Measurements from ENCODE around the gene TAF4B. TPM values are rescaled to one million over a fixed set of nuclear protein-coding genes. Genes with fewer than 3 reads are reported as not detected.

The TAF4B gene, protein sequence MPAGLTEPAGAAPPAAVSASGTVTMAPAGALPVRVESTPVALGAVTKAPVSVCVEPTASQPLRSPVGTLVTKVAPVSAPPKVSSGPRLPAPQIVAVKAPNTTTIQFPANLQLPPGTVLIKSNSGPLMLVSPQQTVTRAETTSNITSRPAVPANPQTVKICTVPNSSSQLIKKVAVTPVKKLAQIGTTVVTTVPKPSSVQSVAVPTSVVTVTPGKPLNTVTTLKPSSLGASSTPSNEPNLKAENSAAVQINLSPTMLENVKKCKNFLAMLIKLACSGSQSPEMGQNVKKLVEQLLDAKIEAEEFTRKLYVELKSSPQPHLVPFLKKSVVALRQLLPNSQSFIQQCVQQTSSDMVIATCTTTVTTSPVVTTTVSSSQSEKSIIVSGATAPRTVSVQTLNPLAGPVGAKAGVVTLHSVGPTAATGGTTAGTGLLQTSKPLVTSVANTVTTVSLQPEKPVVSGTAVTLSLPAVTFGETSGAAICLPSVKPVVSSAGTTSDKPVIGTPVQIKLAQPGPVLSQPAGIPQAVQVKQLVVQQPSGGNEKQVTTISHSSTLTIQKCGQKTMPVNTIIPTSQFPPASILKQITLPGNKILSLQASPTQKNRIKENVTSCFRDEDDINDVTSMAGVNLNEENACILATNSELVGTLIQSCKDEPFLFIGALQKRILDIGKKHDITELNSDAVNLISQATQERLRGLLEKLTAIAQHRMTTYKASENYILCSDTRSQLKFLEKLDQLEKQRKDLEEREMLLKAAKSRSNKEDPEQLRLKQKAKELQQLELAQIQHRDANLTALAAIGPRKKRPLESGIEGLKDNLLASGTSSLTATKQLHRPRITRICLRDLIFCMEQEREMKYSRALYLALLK
- 1 to 10 TPM; 1.1 to 1.8 (median 1.5) TPM for total RNA-seq
- polyA plus RNA-seq: under 1 TPM; 0.73 to 0.75 TPM
- long read RNA-seq, donor 1, full-length matches to known transcripts: 1 of 1 reads
- long read RNA-seq, donor 1, partial matches to known transcripts: 0 of 1 reads
- long read RNA-seq, donor 1, other reads (novel, unspliced or antisense): 0 of 1 reads
- long read RNA-seq, donor 2, full-length matches to known transcripts: 4 of 5 reads
- long read RNA-seq, donor 2, partial matches to known transcripts: 0 of 5 reads
- long read RNA-seq, donor 2, other reads (novel, unspliced or antisense): 1 of 5 reads
- long read RNA-seq, donor 3, full-length matches to known transcripts: 1 of 3 reads
- long read RNA-seq, donor 3, partial matches to known transcripts: 0 of 3 reads
- long read RNA-seq, donor 3, other reads (novel, unspliced or antisense): 2 of 3 reads

DNA sequence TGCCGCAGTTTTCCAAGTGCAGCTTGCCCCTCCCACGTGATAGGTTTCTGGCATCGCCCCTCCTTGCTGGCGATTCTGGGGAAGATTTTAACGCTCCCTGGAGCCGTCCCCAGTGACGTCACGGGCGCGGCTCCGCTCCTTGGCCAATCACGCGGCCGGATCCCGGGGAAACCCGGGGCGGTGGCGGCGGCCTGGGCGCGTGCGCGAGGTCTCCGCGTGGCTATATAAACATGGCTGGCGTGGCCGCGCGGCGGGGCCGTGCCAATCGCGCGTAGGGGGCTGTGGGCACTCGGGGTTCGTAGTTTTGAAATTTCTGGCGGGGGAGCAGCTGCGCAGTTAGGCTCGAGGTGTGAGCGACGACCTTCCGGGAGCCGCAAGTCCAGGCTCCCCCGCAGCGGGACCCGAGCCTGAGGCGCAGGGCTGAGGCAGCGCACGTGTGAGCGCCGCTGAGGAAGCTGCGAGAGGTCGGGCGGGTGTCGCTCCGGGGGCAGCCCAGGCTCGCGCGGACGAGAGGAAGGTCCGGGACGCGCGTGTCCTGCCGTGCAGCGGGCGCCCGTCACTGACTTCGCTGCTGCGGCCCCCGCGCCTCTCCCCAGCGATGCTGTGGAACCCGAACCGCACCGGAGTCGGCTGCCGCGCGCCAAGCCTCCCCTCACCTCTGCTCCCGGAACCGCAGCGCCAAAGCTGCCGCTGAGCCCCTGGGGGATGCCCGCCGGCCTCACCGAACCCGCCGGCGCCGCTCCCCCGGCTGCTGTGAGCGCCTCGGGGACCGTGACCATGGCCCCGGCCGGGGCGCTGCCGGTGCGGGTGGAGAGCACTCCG is at the start of gene TAF4B:
Gene TAF4B (plus strand): TSS at position 217 of the 822 bp plus-strand sequence. CDS start 489 bp downstream, at position 706.
- ATAC-seq: peak; percentile 98 to 100 (median 99)
- Histone ChIP-seq H3K27ac (peak within 1 kb of the TSS; percentile 3 to 76 (median 48)), H3K27me3 (peaks cover 0 to 7% (median 0%) of the 10 kb centered on the region in 7 donors), H3K4me1 (peaks cover 0 to 25% (median 9%) of the 10 kb centered on the region in 9 donors), H3K9me3 (no peaks in the 10 kb centered on the region), H3K4me3 (peak within 1 kb of the TSS; percentile 68 to 89 (median 80)), H3K36me3 (no peaks in the 10 kb centered on the region)
- TF ChIP-seq, protein P1, sequence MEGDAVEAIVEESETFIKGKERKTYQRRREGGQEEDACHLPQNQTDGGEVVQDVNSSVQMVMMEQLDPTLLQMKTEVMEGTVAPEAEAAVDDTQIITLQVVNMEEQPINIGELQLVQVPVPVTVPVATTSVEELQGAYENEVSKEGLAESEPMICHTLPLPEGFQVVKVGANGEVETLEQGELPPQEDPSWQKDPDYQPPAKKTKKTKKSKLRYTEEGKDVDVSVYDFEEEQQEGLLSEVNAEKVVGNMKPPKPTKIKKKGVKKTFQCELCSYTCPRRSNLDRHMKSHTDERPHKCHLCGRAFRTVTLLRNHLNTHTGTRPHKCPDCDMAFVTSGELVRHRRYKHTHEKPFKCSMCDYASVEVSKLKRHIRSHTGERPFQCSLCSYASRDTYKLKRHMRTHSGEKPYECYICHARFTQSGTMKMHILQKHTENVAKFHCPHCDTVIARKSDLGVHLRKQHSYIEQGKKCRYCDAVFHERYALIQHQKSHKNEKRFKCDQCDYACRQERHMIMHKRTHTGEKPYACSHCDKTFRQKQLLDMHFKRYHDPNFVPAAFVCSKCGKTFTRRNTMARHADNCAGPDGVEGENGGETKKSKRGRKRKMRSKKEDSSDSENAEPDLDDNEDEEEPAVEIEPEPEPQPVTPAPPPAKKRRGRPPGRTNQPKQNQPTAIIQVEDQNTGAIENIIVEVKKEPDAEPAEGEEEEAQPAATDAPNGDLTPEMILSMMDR (IDR thresholded peaks at IDR 0.05): no peak
- intact Hi-C loops (cut with DNase I): loop anchor here in 5 of 10 donors (2.0 to 10.0 kb wide), 3 partner anchors 132 to 138 kb away; partner anchors contain the start of gene SS18 (in 4 of the 5)
- 0 to 1% methylated on average over 95 to 101 of the region's 101 CpGs for WGBS, 2 donors
- peak; percentile 92 to 94 for DNase-seq

DNA sequence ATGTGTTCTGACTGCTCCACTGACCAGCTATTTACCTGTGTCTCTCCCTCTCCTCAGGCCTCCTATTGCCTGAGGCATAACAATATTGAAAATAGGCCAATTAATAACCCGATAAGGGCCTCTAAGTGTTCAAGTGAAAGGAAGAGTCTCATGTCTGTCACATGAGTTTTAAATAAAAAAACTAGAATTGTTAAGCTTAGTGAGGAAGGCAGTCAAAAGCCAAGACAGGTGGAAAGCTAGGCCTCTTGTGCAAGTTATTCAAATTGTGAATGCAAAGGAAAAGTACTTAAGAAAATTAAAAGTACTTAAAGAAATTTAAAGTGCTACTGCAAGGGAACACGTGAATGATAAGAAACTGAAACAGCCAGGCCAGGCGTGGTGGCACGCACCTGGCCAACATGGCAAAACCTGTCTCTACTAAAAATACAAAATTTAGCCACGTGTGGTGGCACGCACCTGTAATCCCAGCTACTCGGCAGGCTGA is 44.9 kb upstream of the TAF4B start:
- Histone ChIP-seq H3K36me3 (no peaks in the 10 kb centered on the region), H3K4me1 (no peaks in the 10 kb centered on the region), H3K27me3 (peaks cover 0 to 6% (median 0%) of the 10 kb centered on the region in 7 donors), H3K4me3 (no peak overlapping the region), H3K27ac (no peak overlapping the region), H3K9me3 (peaks cover 0 to 5% (median 0%) of the 10 kb centered on the region in 11 donors)
- DNase-seq (no peak), ATAC-seq (no peak)
- TF ChIP-seq, protein P1 (IDR thresholded peaks at IDR 0.05): no peak
- intact Hi-C loops (cut with DNase I): no loop called here
- 93 to 94% methylated on average over 7 of the region's 7 CpGs for whole genome bisulfite sequencing, 2 donors

DNA sequence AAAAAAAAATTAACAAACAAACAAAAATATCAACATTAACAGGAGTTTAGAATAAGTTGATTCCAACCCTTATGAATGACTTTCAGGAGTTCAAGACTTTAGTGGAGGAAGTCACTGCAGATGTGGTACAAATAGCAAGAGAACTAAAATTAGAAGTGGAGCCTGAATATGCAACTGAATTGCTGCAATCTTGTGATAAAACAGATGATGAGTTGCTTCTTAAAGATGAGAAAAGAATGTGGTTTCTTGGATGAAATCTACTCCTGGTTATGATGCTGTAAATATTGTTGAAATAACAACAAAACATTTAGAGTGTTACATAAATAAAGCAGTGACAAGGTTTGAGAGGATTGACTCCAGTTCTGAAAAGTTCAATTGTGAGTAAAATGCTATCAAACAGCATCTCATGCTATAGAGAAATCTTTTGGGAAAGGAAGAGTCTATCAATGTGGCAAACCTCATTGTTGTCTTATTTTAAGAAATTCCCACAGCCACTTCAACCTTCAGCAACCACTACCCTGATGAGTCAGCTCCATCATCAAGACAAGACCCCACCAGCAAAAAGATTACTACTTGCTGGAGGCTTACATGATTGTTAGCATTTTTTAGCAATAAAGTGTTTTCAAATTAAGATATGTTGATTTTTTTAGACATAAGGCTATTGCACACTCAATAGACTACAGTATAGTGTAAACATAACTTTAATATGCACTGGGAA is 42.7 kb upstream of the TAF4B start:
- Histone ChIP-seq H3K9me3 (peaks cover 0 to 19% (median 4%) of the 10 kb centered on the region in 11 donors), H3K36me3 (no peaks in the 10 kb centered on the region), H3K4me3 (no peak overlapping the region), H3K4me1 (no peaks in the 10 kb centered on the region), H3K27ac (no peak overlapping the region), H3K27me3 (peaks cover 0 to 6% (median 0%) of the 10 kb centered on the region in 7 donors)
- TF ChIP-seq, protein P1 (IDR thresholded peaks at IDR 0.05): no peak
- no peak for ATAC-seq
- intact Hi-C loops (cut with DNase I): no loop called here
- no peak for DNase-seq

Data from heart right ventricle (tissue), 16 donors.